Activated CD8-positive, alpha-beta memory T cell treated with anti-CD3 and anti-CD28 coated beads, Interleukin-2, amount 50 U/mL, for 24 hours (primary cell): ENCODE results near the gene MAST4.
A peak's percentile ranks its signal among the peaks of the same experiment; 100 is the strongest.

Source experiments
- DNase-seq: peaks from one replicate; pipeline ENCODE4 v3.0.0-alpha.2; 2020; ENCODE audit errors: extremely low read depth

The MAST4 gene

GRCh38 chr5:67189079-67189354 lies 592.8 kb downstream of the MAST4 start:
- no peak for DNase-seq

- no peak for DNase-seq
Observed at GRCh38 chr5:67189931-67190330, 593.7 kb downstream of the MAST4 start.

GRCh38 chr5:67190410-67190809 lies 594.2 kb downstream of the MAST4 start:
- no peak for DNase-seq

- no peak for DNase-seq
Observed at GRCh38 chr5:67190861-67191260, 594.7 kb downstream of the MAST4 start.

GRCh38 chr5:67192719-67193438 lies 596.7 kb downstream of the MAST4 start:
- DNase-seq: no peak

GRCh38 chr5:67193439-67193807 lies 597.2 kb downstream of the MAST4 start:
- no peak for DNase-seq

GRCh38 chr5:67194166-67194565 lies 598.0 kb downstream of the MAST4 start:
- no peak for DNase-seq

GRCh38 chr5:67195406-67196275 lies 599.4 kb downstream of the MAST4 start:
- DNase-seq: no peak

- no peak for DNase-seq
Observed at GRCh38 chr5:67196537-67197059, 600.4 kb downstream of the MAST4 start, which contains the start of gene CD180. Gene CD180, minus strand, starts transcription at chr5:67196799. Its CDS starts 158 bp downstream, at chr5:67196641.

- no peak for DNase-seq
Observed at GRCh38 chr5:67197536-67197935, 601.3 kb downstream of the MAST4 start.

- no peak for DNase-seq
Observed at GRCh38 chr5:67198917-67199316, 602.7 kb downstream of the MAST4 start.

GRCh38 chr5:67199859-67200258 lies 603.7 kb downstream of the MAST4 start:
- no peak for DNase-seq

- DNase-seq: no peak
Observed at GRCh38 chr5:67200809-67201562, 604.8 kb downstream of the MAST4 start.

- no peak for DNase-seq
Observed at GRCh38 chr5:67201897-67202549, 605.8 kb downstream of the MAST4 start.

- no peak for DNase-seq
Observed at GRCh38 chr5:67202828-67203227, 606.6 kb downstream of the MAST4 start.

GRCh38 chr5:67203701-67204074 lies 607.5 kb downstream of the MAST4 start:
- no peak for DNase-seq

- no peak for DNase-seq
Observed at GRCh38 chr5:67204821-67205220, 608.6 kb downstream of the MAST4 start.

GRCh38 chr5:67205981-67206380 lies 609.8 kb downstream of the MAST4 start:
- DNase-seq: no peak

- DNase-seq: no peak
Observed at GRCh38 chr5:67206461-67206860, 610.3 kb downstream of the MAST4 start.

- peak; percentile 78 for DNase-seq
Observed at GRCh38 chr5:67206929-67207328, 610.7 kb downstream of the MAST4 start.

- DNase-seq: no peak
Observed at GRCh38 chr5:67208403-67208802, 612.2 kb downstream of the MAST4 start.
